Hindlimb muscle (tissue), 1 donor: Measurements from ENCODE around the gene PLEKHA5. TPM values are rescaled to one million over a fixed set of nuclear protein-coding genes. Genes with fewer than 3 reads are reported as not detected.
"Not testable (repeated sequence)": the region's sequence is repeated elsewhere in the genome, so short reads cannot be mapped to it uniquely, and the experiment has no call there.

Experiments
- DNase-seq: peaks from one replicate; pipeline ENCODE4 v3.0.0-alpha.2; 2013
- polyA plus RNA-seq: library from polyadenylated mRNA; unstranded; fragments of 120-200 nt; gene quantifications from one replicate; pipeline ENCODE4 v1.2.1, GENCODE V29; 2013; ENCODE audit not compliant: insufficient read length

PLEKHA5 gene
- polyA plus RNA-seq, 1 donor: 15.1 TPM

DNA sequence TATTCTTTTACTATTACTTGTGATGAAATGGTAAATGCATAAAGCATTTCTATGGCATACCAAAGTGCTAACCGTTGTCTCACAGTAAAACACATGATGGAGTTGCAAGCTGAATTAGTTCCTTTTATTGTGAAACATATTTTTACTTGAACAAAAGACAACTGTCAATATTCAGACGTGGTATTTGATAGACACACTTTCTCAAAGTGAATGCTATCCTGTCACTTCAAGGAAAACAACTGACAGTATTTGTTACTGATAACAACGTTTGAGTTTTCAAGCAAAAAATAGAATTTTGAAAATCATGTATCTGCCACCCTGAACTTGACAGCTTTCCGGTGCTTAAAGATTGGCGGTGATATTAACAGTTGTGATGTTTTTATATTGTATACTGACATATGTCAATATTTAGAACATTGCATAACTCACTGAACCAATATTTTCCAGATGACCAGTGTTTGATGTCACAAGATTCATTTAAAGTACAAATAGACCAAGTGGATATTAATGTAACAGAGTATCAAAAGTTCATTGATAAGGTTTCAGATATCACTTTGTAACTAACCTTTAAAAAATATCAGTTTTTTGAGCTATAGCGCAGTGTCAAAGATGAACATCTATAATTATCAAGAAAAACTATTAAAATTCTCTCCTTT lies 156.4 kb downstream of the PLEKHA5 start:
- DNase-seq: no peak

DNA sequence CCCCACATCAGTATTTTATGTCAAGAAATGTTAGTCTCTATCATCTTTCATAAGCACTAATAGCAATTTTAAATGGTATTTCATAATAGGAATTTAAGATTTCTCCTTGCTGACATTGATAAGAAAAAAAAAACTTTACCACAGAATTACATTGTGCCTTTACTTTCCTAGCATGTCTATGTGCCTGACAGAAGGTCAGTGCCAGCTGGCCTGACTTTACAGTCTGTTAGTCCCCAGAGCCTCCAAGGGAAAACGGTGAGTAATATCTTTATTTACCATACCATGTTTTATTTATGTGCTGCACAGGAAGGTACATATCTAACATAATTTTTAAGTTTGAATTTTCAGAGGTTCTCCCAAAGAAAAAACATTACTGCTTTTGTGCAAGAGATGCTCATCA lies 157.8 kb downstream of the PLEKHA5 start:
- no peak for DNase-seq

DNA sequence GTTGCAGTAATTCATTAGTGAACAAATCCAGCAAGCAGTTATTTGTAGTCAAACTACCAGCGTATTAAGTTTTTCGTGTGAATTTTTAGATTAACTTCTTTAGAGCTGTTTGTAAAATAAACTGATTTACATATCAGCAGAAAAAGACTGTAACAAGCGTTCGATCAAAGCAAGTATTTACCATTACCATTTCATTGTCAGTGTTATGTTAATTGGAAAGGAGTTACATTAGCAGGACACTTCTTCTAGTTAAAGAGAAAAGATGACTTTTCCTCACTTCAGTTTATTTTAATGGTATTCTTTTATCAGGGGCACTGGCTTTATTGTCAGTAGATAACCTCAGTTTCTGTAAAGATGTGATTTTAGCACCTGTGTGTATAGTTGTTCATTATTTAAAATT lies 158.6 kb downstream of the PLEKHA5 start:
- no peak for DNase-seq

DNA sequence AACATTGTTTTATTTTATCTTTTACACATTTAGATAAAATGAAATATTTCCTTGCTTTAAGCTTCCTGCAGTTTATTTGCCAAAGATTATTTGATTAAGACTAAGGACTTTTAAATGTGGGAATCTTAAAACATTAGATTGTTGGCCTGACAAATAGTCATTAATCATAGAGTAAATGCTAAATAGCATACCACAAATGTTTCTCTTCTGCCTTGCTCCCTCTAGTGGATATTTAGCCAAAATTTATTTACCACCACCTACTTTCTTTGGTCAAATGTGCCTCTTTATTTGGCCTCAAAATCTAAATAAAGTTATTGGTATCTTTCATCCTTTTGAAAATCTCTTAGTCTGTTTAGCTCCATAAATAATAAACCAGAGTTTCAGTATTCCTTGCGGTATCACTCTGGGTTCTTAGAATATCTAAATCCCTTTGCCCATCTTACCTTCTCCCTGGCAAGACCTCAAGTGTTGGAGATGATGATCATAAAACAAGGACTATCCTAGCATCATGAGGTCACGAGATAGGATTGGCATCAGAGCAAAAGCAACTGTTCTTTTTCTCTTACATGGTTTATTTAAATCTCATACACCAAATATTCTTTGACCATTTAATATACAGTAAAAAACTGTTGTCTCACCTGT lies 159.2 kb downstream of the PLEKHA5 start:
- no peak for DNase-seq

DNA sequence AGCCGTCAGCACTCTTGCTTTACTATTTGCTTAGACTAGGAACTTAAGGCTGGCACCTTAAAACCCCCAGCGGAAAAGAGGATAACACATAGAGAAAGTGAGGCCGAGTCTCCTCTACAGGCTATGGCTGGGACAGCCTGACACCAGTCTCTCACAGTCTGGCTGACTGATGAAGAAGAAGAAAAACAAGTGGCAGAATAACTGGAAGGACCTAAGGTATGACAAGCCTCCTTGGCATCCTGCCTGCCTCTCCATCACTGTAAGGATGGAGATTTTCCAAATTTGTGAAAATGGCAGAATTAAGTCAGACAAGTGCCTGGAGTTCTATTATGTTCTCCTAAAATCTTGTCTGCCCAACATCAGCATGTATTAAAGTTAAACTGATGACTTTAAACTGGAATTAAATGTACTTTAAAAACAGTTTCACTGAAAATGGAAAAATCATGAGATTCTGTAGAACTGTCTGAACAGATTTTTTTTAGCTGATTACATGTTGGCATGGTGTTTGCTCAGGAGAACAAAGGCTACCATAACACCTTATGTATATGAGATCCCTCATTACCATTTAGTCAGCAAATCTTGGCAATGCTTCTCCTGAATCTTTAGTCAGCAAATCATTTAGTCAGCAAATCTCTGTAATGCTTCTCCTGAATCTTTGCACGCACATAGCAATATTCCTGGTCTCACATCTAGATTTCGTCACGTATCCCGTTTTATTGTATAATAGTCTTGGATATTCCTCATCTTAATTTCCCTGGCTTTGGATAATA lies 169.5 kb downstream of the PLEKHA5 start:
- no peak for DNase-seq

DNA sequence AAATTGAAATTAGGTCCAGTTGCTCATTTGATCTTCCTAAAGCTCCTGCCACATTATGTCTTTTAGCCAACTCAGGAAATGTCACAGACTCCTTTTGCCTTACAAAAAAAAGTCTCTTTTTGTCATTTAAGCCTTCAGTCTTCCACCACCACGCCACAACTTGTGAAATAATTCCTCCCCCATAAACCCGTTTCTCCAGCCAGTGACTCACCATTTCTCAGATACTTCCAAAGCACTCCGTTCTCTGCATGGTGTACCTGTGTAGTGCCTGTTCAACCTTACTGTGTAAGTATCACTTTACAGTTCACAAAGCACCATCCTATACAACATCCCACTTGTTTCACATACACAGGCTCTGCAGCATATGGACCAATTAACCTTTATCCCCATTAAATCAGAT lies 170.2 kb downstream of the PLEKHA5 start:
- DNase-seq: no peak

DNA sequence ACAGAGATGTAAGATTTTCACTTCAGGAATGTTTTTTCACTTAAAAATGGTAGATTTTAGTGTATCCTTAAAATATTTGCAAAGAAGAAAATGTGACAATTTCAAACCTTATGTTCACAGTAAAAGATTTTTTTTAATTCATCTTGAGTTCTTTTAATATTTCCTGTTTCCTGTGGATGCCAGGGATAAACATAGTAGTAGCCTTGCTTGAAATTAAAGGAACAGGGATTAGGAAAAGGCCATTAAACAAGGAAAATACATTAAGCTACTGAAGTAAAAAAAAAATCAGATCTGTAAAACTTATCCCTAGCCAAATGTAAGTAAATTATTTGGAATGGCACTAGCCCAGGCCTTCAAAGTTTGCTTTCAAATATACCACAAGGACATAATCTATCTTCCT lies 171.7 kb downstream of the PLEKHA5 start:
- DNase-seq: no peak

DNA sequence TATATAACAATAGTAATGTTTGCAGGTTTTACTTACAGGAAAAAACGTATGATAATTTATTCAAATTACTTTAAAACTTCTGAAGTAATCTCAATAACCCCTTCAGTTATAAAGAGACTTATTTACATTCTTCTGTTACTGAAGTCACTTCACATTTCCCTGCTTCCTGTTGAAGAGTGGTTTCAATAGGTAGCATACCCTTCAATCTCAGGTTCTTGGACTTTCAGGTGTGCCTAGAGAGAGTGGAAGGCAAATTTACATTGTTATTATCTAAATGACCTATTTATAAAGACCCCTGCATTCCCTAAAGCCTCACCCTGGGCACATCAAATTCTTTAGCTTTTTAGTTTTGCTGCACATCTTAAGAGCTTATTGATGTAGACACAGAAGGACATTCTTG lies 172.2 kb downstream of the PLEKHA5 start:
- no peak for DNase-seq

DNA sequence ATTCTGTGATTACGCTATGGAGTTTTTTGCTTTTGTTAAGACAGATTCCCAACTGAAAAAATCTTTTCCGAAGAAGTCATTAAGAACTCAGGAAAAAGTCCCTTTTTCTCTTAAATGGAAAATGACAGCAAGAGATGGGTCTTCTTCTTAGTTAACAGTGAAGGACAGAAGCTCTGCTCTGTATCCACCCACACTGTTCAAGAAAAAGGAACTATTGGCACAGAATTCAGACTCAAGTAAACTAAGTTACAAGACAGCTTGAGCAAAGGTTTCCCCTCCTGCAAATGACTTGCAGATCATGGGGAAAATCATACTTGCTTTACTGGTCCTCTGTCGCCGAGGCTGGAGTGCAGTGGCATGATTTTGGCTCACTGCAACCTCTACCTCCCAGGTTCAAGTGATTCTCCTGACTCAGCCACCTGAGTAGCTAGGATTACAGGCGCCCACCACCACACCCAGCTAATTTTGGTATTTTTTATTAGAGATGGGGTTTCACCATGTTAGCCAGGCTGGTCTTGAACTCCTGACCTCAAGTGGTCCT lies 172.6 kb downstream of the PLEKHA5 start:
- DNase-seq: no peak

DNA sequence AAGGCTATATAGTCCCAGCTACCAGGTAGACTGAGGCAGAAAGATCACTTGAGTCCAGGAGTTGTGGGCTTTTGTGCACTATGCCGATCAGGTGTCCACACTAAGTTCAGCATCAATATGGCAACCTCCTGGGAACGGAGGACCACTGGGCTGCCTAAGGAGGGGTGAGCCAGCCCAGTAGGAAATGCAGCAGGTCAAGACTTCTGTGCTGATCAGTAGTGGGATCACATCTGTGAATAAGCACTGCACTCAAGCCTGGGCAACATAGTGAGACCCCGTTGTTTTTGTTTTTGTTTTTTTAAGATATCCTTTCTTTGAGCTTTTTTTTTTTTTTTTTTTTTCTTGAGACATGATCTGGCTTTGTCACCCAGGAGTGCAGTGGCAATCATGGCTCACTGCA lies 174.0 kb downstream of the PLEKHA5 start:
- DNase-seq: no peak

DNA sequence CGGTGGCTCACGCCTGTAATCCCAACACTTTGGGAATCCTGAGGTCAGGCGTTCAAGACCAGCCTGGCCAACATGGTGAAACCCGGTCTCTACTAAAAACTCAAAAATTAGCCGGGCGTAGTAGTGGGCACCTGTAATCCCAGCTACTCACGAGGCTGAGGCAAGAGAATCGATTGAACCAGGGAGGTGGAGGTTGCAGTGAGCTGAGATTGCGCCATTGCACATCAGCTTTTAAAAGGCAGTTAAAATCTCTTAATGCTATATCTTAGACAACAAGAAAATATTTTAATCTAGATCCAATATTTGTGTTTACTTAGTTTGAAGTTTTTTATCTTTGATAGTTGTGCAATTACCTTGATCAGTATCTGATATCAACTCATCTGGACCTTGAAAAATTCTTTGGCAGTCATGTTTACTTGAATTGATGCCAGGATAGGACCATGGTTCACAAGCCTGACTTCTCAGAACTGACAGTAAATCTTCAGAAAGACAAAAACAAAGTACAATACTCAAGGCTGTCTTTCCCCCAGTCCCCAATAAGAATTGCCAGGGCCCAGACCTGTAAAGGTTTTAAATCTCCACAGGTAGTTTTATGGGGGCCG lies 174.7 kb downstream of the PLEKHA5 start:
- no peak for DNase-seq

DNA sequence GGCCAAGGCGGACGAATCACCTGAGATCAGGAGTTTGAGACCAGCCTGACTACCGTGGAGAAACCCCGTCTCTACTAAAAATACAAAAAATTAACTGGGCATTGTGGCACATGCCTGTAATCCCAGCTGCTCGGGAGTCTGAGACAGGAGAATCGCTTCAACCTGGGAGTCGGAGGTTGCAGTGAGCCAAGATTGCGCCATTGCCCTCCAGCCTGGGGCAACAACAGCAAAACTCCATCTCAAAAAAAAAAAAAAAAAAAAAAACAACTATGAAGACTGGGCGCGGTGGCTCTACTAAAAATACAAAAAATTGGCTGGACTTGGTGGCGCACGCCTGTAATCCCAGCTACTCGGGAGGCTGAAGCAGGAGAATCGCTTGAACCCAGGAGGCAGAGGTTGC lies 176.1 kb downstream of the PLEKHA5 start:
- not testable (repeated sequence) for DNase-seq

DNA sequence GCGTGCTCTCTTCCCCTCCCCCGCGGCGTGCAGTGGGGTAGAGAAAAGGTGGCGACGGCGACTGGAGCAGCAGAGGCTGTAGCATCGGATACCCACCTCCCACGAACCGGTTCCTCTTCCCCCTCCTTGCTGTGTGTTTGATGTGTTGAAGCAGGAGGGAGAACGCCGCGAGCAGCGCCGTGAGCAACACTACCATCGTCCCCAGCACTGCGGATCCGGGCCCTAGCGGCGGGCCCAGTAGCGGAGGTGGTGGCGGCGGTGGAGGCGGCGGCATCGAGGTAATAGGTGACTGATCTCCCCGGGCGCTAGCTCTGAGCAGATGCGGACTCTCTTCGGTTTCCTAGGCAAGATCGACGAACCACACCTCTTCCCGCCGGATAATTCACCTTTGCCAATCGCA lies 176.8 kb downstream of the PLEKHA5 start:
- no peak for DNase-seq

DNA sequence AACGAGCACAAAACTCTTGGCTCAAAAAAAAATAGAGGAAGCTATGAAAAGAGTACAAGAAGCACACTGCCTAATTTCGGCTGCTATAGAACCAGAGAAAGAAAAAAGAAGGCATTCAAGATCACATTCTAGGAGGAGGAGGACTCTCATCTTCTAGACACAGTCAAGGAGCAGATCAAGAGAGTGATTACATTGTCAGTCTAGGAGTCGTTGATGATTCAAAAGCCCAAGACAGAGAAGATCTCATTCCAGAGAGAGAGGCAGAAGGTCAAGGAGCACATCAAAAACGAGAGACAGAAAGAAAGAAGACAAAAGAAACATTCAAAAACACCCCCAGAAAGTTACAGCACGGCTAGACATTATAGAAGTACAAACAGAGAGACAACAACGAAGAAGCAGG lies 177.9 kb downstream of the PLEKHA5 start:
- DNase-seq: no peak

DNA sequence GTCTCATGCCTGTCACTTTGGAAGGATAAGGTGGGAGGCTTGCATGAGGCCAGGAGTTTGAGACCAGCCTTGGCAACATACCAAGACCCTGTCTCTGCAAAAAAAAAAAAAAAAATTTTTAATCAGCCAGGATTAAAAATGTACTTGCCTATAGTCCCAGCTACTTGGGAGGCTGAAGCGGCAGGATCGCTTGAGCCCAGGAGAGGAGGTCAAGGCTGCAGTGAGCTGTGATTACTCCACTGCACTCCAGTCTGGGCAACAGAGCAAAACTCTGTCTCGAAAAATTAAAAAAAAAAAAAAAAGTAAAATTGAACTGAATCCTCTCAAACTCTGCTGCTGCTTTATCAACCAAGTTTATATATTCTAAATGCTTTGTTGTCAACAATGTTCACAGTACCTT lies 181.6 kb downstream of the PLEKHA5 start:
- no peak for DNase-seq

DNA sequence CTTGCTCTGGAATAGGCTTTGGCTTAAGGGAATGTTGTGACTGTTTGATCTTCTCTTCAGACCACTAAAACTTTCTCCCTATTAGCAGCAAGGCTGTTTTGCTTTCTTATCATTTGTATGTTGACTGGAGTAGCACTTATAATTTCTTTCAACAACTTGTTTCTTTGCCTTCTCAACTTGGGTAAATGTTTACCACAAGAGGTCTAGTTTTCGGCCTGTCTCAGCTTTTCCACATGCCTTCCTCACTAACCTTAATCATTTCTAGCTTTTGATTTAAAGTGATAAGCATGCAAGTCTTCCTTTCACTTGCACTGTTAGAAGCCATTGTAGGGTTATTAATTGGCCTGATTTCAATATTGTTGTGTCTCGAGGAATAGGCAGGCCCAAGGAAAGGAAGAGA lies 183.1 kb downstream of the PLEKHA5 start:
- DNase-seq: no peak

DNA sequence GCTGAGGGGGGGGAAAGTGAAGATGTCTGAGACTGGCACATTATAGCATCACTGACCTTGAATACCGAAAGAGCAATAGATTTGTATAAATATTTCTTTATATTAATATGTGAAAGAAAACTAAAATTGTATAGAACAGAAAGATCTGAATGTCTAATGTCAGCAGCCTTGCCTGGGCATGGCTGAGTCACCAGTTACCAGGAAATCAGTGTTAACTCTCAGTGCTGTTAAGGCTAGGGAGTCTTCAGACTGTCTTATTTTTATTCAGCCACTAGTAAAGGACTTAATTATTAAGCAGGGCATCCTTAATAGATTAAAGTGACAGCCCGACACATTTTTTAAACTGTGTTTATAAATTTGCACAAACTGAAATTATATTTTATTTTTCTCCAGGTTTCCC lies 186.9 kb downstream of the PLEKHA5 start:
- DNase-seq: no peak

DNA sequence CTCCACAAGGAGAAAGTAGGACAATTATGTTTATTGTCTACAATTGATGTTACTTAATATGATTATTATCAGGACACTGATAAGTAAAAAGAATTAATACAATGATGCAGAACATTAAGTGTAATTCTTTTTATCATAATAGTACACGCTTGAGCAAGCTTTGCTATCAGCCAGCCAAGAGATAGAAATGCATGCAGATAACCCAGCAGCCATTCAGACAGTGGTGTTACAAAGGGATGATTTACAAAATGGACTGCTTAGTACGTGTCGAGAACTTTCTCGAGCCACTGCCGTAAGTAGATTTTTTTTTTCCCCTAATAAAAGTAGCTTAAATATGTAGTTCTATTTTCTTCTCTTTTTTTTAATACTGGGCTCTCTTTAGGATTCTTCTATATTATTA lies 192.8 kb downstream of the PLEKHA5 start:
- no peak for DNase-seq

DNA sequence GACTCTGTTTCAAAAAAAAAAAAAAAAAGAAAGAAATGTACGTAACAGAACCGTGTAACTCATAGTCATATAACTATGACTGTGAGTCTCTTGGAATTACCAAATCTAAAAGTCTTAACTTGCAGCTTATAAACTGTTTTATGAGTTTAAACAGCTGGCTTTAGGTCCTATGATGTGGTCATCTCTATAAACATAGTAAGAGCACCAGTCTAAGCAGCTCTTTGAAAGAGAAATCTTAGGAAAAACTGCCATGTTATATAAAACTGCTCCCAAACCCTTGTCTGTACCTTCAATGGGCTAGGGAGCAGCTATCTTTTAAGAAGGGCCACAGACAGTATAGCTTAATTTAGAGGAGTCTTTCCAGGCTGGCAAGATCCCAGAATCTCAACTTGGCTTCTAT lies 194.3 kb downstream of the PLEKHA5 start:
- DNase-seq: no peak

DNA sequence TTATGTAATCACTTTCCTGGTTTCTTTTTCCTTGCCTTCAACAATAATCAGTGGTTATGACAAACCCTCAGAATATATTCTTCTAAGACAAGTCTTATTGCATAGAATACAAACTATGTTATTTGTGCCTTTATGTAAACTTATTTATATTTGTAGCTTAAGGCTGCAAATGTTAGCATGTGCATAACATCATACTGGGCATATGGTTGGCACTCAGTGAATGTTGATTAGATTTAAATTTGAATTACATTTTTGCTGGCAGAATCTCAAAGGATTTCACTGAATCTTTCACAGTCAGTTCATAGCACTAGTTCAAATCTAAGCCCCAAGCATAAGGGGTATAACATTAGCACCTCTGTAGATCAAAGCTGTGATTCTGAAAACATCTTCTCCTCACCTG lies 196.6 kb downstream of the PLEKHA5 start:
- DNase-seq: no peak

DNA sequence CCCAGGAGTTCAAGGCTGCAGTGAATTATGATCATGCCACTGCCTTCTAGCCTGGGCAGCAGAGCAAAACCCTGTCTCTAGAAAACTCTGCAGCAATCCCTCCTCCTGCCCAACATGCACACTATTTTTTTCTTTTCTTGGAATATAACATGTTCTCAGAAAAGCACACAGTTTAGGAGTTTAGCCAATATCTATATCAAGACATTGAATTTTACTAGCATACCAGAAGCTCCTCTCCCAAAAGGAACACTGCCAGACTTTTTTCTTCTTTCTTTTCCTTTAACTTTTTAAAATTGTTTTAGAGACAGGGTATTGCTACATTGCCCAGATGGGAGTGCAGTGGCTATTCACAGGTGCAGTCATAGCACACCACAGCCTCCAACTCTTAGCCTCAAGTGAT lies 202.7 kb downstream of the PLEKHA5 start:
- DNase-seq: no peak

DNA sequence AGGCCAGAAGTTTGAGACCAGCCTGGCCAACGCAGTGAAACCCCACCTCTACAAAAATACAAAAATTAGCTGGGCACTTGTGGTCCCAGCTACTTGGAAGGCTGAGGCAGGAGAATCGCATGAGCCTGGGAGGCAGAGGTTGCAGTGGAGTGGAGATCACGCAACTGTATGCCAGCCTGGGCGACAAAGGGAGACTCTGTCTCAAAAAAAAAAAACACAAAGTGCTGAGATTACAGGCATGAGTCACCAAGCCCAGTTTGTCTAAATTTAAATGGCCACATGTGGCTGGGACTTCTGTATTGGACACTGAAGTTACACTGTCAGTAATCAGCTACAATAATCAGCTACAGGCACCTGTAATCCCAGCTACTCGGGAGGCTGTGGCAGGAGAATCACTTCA lies 208.9 kb downstream of the PLEKHA5 start:
- DNase-seq: no peak

DNA sequence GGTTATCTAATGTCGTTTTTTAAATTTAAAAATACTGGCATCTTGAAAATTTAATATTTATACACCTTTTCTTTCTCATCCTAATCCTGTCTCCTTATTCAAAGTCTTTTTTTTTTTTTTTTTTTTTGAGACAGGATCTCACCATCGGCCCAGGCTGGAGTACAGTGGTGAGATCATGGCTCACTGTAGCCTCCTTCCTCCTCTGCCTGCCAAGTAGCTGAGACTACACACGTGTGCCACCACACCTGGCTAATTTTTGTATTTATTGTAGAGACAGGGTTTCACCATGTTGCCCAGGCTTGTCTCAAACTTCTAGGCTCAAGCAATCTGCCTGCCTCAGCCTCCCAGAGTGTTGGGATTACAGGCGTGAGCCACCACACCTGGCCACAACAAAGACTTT lies 221.3 kb downstream of the PLEKHA5 start:
- not testable (repeated sequence) for DNase-seq
